GM21528 (cell line): ENCODE data around the gene SPATA13.

Experiments
- ATAC-seq: cut with Tn5 transposase; IDR thresholded peaks from one replicate; pipeline ENCODE4 v1.9.1; 2021; ENCODE audit warnings: mild to moderate bottlenecking, moderate library complexity; ENCODE audit not compliant: unreplicated experiment, low FRiP score

SPATA13 gene

DNA sequence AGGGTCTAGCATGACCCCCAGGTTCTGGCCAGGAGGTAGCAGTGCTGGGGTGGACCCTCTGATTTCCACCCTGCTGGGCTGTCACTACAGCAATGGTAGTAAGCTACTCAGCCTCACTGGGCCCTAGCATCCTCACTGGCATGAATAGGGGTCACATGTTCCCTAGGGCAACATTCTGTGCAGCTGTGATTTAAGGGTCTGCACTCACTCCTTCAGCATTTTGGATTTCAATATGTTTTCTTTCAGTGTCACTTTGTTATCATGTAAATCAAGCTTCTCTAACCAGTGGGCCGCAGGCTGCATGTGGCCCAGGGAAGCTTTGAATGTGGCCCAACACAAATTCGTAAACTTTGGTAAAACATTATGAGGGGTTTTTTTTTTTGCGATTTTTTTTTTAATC, 57.8 kb downstream of the SPATA13 start:
- ATAC-seq = no peak

DNA sequence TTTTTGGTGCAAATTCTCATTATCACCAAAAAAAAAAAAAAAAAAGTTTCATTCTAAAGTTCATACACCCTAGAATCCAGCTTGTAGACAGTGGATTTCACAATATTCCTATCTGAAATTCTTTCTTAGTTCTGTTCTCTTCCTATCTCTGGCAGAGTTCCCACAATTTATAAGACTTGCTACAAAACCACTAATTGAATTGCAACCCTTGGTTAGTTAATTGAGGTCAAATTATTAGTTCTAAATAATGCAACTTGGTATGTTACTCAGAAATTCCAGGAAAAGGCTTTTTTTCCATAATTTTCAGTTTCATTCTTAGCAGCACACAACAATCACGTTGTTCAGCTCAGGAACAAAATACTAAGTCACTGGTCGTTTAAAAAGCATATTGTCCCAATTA, 58.5 kb downstream of the SPATA13 start:
- ATAC-seq = no peak

DNA sequence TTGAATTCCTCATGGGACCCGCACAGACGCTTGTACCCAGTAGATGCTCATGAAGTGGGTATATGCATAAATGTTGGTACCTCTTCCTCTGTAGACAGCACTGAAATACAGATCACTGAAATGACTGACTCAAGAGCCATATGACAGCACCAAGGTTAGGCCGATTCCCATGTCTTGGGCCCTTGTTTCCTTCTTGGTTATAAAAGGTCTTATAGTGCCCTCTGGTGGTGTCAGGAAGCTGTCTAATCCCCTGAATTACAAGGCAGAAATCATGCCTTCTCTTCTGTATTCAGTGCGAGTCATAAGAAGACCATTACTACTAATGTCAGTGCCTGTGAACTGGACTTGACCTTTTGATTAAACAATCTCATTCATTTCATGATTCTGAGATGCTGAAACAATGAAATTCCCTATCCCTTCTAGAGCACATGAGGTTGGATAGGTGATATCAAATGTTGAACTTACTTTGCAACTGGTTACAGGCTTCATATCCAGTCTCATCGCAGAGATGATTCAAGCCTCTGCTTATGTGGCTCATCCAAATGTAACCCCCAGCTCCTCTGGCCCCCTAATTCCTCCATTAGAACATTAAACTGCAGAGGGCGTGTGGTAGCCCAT, 59.7 kb downstream of the SPATA13 start:
- peak; percentile 35 for ATAC-seq

DNA sequence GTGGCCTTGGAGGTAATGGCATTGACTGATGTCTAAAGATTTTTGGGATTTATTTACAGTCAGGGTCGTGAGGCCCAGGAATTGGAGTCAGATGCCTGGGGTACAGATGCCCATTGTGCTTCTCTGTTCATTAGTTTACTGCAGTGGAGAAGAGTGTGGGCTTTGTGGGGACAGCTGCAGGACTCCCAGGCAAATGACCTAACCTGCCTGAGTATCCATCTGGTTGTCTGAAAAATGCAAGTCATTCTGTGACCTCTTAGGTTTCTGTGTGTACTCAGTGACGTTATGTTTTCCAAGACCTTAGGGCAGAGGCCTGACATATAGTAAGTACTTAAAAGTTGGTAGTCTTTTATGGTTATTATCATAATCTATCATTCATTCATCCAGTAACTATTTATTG, 60.5 kb downstream of the SPATA13 start:
- ATAC-seq = no peak

DNA sequence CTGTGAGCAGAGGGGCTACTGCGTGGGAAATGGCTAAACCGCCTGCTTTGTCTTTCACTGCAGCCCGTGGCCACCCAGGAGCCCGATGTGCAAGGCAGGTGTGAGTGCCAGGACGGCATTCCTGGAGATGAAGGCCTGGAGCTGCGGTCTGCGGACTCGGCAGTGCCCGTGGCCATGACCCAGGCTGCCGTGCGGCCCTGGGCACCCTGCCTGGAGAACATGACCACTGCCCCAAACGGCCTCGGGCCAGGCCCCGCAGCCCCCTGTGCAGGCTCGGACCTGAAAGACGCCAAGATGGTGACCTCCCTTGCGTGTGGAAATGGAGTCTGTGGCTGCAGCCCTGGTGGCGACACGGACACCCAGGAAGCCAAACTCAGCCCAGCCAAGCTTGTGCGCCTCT, 62.2 kb downstream of the SPATA13 start:
- no peak for ATAC-seq

DNA sequence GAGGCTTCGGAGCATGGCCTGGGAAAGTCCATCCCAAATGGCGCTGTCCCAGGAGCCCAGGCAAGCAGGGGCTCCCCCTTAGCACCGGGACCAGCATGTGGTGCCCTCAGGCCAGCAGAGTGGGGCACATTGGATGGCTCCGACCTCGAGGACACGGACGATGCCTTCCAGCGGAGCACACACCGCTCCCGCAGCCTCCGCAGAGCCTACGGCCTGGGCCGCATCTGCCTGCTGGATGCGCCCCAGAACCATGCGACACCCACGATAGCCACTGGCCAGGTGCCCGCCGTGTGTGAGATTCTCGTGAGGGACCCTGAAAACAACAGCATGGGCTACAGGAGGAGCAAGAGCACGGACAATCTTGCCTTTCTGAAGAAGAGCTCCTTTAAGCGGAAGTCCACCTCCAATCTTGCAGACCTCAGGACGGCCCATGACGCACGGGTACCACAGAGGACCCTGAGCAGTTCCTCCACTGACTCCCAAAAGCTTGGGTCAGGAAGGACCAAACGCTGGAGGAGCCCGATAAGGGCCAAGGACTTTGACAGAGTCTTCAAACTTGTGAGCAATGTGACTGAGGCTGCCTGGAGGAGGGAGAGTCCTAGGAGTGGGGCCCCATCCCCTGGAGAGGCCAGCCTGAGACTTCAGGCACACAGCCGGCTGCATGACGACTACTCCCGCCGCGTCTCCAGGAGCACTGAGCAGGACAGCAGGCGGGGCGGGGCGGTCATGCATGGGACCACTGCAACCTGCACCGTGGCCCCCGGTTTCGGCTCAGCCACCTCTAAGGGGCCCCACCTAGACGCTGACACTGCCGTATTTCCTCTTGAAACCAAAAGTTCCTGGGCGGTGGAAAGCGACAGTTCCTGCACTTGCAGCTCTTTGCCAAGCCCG, 63.1 kb downstream of the SPATA13 start:
- no peak for ATAC-seq

DNA sequence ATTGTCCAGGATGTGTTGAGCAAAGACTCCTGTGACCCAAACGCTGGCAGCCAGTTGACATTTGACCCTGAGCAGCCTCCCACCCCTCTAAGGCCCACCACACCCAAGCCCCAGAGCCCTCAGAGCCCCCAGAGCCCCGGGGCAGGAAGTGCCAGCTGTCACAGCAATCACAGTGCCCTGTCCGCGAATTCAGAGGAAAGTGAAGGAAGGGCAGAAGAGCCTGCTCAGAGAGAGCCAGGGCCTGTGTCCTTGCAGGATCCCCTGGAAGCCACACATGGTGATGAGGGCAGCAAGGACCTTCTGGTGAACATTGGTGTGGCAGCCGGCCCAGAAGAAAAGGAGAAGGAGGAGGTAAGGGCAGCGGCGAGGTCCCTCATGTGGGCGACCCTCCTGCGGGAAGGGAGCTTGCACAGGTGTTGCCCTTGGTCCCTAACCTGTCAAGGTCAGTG, 63.7 kb downstream of the SPATA13 start:
- no peak for ATAC-seq

DNA sequence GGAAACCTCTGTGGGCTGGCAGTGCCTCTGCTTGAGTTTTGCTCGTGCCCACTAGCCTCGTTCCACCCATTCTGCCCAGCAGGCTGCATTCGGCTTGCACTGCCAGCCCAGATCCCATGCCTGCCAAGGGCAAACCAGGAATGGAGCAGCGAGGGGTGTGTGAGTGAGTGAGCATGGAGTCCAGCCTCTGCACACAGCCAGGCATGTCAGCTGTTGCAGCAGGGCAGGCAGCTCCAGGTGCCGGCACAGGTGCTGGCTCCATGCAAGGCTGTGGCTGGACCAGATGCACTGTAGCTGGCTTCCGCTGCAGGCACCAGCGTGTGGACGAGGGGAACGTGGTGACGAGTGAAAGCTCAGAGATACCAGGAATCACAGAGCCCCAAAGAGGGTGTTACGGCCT, 64.5 kb downstream of the SPATA13 start:
- ATAC-seq = no peak

DNA sequence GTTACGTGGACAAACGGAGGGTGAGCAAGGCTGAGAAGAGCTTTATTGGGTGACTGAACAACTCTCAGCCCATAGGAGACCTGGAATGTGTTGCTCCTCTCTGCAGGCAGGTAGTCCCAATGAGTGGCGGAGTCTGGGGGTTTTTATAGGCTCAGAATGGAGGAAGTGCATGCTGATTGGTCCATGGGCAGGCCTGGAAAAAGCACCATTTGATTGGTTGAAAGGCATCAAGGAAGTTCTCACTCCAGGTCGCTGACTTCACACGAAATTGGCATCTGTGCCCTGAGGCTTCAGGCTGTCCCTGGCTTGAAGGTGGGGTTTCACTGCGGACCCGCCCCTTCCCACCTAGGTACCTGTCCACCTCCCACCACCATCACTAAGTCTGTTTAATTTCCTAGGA, 65.4 kb downstream of the SPATA13 start:
- ATAC-seq = no peak

DNA sequence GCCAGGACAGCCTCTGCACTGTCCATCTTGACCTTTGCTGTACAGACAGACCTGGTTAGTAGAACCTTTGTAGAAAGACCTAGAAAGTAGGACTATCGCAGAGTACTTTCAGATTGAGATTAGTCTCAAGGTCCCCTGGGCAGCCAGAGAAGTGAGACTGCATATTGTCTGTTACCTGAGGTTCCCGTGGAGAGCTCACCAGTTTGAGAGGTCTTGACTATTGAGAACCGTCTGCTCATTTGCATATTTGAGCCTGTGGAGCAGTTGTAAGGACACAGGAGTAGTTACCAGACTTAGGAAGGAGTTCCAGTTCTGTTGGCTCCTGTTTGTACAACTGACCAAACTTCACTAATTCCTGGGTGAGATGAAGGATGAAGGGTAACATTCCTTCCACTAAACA, 66.2 kb downstream of the SPATA13 start:
- no peak for ATAC-seq

DNA sequence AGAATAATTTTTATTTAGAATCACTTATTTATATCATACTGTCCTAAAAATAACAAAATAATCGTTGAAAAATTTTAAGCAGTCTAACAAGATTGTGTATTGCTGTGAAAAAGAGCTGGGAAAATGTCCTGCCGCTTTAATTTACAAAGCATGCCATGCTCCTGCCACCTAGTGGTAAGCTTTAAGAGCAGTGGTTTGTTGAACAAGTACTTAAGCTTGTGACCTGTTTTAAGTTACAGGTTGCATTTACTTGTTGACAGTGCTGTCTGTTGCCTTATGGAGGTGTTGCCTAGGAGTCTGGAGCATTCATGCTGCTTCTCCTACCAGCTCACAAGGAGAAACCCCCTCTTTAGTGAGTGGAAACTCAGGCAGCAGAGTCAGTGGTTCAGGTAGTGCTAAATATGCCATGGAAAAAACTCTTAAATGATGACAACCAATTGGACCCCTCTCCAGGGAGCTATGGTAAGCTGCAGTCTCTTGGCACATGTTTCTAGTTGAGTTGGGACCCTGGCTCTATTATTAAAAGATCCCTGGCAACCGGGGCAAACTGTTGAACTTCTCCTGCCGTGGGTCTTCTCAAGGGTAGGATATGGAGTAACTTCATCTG, 68.4 kb downstream of the SPATA13 start:
- no peak for ATAC-seq

DNA sequence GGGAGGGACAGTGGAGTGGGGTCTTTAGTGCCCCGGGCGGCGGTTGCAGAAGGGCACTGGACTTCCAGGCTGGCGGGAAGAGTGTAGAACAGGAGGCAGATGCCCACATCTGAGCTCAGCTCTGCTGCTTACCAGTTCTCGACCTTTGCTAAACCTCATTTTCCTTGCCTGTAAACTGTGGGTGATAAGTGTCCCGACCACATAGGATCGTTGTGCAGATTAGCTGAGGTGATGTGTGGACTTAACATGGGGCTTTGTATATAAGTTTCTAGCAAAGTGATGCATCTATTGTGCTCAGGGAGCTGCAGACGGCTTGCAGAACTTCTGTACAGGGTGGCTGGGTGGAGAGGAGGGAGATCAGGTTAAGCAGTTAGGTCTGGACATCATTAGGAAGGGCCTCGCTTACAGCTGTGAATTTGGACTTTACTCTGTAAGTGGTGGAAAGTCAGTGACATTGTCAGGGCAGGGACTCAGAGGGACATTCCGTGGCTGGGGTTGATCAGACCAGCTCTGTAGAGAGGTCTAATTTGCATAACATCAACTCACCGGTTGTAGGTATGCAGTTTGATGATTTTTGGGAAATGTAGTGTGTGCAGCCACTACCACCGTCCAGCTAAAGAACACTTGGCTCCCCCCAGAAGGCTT, 70.0 kb downstream of the SPATA13 start:
- ATAC-seq = no peak

DNA sequence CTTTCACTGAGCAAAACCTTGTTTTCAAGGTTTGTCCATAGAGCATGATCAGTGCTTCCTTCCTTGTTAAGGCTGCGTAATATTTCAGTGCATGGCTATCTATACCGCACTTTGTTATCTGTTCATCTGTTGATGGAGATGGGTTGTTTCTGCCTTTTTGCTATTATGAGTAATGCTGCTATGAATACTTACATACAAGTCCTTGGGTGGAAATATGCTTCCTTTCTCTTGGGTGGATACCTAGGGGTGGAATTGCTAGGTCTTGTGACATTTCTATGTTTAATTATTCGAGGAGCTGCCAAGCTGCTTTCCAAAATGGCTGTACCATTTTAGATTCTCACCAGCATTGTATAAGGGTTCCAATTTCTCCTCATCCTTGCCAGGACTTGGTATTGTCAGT, 70.9 kb downstream of the SPATA13 start:
- ATAC-seq = no peak

DNA sequence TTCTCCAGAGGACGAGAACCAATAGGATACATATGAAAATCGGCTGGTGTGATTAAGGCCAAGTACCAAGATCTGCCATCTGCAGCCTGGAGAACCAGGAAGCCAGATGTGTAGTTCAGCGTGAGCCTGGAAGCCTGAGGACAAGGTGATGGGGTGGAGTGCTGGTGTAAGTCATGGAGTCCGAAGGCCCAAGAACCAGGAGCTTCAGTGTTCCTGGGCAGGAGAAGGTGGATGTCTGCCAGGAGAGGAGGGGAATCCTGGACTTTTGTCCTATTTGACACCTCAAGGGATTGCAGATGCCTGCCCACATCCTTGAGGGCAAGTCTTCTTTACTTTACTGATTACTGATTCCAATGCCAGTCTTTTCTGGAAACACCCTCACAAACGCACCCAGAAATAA, 71.5 kb downstream of the SPATA13 start:
- no peak for ATAC-seq

DNA sequence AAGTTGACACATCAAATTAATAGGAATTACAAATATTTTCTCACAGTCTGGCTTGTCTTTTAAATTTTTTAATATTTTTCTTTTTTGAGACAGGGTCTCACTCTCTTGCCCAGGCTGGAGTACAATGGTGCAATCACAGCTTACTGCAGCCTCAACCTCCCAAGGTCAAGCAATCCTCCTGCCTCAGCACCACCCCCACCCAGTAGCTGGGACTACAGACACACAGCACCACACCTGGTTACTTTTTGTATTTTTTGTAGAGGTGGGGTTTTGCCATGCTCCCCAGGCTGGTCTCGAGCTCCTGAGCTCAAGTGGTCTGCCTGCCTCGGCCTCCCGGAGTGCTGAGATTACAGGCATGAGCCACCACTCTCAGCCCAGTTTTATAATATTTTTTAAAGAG, 72.0 kb downstream of the SPATA13 start:
- no peak for ATAC-seq

DNA sequence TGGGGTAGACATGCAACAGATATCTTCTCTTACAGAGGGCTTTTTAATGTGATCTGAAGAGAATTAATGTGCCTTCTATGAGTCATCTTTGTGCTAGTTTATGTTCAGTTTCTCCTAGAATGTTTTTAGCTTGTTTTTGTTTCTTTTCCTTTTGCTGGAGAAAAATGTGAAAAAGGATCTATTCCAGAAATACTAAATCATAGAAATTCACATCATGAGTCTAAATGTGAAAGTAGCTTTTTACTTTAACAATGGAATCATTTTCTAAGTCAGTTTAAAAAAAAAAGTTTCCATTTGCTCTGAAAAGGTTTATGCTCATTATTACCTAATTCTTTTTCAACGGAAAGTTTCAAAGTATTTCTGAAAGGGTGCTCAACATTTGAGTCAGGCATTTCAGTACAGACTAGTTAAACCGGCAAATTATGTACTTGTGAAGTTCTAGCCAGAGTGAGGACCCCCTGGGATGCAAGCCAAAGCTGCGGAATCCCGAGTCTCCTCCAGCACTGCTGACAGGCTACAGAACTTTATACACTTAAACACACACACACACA, 72.9 kb downstream of the SPATA13 start:
- ATAC-seq = no peak

DNA sequence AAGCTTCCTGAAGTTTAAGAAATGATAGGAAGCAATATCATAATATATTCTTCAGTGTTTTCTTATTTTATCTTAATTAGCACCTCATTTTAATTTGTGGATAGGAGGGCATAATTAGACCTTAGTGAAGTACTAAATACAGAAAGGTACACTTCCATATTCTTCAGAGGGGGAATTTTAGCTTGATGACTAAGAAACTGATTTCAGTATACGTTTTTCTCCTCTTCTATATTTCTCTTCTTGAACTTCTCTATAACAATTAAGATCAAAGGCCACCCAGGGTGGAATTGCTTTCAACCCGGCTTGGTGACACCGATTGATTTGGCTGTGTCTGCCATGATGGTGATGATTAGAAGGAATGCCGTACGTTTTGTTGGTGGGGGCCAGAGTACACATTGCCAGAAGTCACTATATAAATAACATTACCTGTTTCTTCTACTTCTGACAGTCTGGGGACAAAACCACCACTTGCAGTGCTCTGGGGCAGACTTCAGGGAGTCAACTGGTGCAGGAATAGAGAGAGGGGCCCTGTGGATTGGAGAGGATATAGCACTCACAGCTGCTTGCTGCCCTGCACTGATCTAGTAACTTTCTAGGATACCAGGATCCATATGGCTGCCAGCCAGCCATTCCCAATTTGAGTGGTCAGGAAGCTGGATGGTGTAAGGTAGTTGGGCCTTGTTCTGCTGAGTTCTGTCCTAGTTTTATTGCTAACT, 73.8 kb downstream of the SPATA13 start:
- no peak for ATAC-seq

DNA sequence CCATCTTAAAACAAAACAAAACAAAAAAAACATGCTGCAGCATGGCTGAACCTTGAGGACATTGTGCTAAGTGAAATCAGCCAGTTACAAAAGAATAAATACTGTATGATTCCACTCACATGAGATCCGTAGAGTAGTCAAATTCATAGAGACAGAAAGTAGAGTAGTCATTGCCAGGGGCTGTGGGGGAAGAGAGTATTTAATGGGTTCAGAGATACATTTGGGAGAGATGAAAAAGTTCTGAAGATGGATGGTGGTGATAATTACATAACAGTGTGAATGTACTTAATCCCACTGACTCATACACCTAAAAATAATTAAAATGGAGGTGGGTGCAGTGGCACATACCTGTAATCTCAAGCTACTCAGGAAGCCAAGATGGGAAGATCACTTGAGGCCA, 76.8 kb downstream of the SPATA13 start:
- ATAC-seq = no peak

DNA sequence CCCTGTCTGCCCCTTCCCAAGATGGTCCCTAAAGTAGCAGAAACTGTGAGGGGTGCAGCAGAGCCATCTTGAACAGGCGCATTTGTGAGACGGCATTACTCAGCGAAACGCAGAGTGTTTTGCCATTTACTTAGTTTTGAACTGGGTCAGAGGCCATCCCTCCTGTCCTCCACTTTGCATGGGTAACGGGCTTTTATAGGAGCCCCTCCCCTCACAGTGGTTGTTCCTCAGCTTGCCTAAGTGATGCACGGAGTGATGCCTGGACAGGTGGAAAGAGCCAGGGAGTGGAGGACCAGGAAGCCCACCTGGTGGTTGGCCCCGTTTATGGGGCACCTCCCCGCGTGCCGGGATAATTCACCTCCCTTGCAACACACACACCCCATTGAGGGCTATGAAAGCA, 80.8 kb downstream of the SPATA13 start:
- ATAC-seq = no peak

DNA sequence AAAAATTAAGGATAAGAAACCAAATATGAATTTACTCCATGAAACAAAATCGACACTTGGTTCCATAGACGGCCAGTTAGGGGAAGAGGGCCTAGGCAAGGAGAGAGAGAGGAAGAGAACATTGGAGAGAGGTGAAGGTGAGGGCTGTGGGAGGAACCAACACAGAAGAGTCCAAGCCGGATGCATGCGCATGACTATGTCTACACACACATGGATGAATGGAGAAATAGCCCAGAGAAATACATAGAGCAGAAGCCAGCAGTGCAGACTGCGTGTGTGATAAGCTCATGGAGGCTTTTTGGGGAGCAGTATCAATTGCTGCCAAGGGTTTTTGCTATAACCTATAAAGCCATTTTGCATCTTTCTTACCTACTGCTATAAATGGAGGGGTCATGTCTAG, 81.6 kb downstream of the SPATA13 start:
- no peak for ATAC-seq
